Astrocyte of the cerebellum (primary cell): ENCODE measurements around the gene ID2.
A peak's percentile ranks its signal among the peaks of the same experiment; 100 is the strongest.

Source experiments
- DNase-seq: peaks from one replicate; pipeline ENCODE4 v3.0.0-alpha.2; 2011; ENCODE audit warnings: low read depth
- H3K4me3 ChIP-seq: 2 replicates; pipeline ENCODE4 v1.5.1; 2011; ENCODE audit warnings: mild to moderate bottlenecking, low read depth, low read length, moderate library complexity
- in situ Hi-C: cut with HindIII; loops from 2 replicates; pipeline ENCODE4 v1.10.0; 2017; ENCODE audit warnings: low sequenced_read_pairs
- TF ChIP-seq, protein P1 (sequence below): IDR thresholded peaks from 2 replicates; pipeline ENCODE4 v1.5.1; 2012; ENCODE audit warnings: low read length, low read depth, moderate library complexity, mild to moderate bottlenecking; ENCODE audit errors: missing control alignments

Gene ID2

DNA sequence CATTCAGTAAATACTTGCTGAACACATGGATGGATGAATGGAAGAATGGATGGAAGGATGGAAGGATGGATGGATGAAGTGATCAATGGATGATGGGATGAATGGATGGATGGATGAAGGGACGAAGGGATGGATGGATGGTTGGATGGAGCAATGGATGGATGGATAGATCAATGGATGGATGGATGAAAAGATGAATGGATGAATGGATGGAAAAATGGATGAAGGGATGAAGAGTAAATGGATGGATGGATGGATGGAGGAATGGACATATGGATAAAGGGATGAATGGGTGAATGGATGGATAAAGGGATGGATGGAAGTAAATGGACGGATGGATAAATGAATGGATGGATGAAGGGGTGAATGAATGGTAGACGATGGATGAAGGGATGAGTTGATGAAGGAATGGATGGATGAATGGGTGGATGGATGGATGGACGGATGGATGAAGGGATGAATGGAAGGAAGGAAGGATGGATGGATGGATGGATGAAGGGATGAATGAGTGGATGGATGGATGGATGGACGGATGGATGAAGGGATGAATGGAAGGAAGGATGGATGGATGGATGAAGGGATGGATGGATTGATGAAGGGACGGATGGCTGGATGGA is 13.9 kb upstream of the ID2 start:
- DNase-seq: no peak
- no peak overlapping the region for H3K4me3 ChIP-seq
- TF ChIP-seq, protein P1, sequence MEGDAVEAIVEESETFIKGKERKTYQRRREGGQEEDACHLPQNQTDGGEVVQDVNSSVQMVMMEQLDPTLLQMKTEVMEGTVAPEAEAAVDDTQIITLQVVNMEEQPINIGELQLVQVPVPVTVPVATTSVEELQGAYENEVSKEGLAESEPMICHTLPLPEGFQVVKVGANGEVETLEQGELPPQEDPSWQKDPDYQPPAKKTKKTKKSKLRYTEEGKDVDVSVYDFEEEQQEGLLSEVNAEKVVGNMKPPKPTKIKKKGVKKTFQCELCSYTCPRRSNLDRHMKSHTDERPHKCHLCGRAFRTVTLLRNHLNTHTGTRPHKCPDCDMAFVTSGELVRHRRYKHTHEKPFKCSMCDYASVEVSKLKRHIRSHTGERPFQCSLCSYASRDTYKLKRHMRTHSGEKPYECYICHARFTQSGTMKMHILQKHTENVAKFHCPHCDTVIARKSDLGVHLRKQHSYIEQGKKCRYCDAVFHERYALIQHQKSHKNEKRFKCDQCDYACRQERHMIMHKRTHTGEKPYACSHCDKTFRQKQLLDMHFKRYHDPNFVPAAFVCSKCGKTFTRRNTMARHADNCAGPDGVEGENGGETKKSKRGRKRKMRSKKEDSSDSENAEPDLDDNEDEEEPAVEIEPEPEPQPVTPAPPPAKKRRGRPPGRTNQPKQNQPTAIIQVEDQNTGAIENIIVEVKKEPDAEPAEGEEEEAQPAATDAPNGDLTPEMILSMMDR: no peak
- in situ Hi-C loops: no loop called here

DNA sequence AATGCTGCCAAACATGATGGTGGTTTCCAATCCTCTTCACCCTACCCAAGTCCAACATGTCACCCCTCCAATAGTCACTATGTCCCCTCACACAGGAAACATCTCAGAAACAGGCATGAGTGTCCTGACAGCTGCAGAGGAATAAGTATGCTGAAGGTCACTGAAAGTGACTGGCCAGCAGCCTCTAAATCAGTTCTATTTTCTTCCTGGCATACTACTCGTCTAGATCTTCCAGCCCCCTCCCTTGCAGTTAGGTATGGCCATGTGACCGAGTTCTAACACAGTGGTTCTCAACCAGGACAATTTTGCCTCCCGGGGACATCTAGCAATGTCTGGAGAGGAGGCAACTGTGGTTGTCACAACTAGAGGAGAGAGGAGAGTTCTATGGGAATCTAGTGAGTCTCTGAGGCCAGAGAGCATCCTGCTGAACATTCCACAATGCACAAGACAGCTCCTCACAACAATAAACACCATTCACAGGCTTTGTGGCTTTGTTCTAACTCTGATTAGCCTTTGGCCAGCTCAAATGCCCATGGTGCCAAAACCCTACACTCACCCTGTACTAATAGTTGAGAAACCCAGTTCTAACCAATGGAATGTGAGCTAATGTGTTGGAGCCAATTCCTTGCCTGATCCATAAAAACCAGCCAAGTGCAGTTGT is 12.6 kb upstream of the ID2 start:
- TF ChIP-seq, protein P1: no peak
- DNase-seq: peak; percentile 81
- in situ Hi-C loops: no loop called here
- H3K4me3 ChIP-seq: no peak overlapping the region

DNA sequence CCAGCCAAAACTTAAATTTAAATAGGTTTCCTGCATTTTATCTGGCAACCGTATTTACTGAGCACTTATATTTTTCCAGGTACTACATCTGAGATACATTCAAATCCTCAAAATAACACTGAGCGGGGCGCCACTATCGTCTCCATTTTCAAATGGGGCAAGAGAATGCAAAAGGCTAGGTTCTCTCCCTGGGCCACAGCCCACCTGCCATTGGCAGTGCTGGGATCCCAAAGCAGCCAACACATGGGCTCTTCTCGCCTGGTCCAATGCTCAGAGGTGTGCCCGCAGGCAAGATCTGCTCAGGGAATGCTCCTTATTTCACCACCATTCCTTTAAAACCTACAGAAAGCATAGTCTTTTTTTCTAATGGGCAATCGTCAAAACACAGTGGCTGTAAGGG is 11.3 kb upstream of the ID2 start:
- TF ChIP-seq, protein P1: no peak
- in situ Hi-C loops: no loop called here

DNA sequence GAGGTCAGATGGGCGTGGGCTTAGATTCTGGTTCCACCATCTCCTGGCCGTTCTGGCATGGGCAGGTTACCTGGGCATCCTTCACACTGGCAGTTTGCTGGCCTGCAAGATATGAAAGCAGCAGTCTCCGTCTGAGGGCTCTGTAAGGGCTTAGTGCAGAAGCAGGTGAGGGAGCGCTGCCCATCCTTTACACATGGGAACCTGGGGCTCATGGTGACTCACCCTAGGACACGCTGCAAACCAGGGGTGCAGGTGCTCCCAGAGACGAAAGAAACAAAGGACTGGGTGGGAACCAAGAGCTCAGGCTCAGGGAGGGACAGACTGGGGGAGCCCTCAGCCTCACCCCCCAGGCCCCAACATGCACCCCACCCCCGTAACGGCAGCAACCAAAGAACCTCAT is 10.7 kb upstream of the ID2 start:
- in situ Hi-C loops: no loop called here
- no peak overlapping the region for H3K4me3 ChIP-seq
- no peak for DNase-seq
- TF ChIP-seq, protein P1: no peak

More for the DNA sequence above, 11.3 kb upstream of the ID2 start:
- no peak overlapping the region for H3K4me3 ChIP-seq
- no peak for DNase-seq

DNA sequence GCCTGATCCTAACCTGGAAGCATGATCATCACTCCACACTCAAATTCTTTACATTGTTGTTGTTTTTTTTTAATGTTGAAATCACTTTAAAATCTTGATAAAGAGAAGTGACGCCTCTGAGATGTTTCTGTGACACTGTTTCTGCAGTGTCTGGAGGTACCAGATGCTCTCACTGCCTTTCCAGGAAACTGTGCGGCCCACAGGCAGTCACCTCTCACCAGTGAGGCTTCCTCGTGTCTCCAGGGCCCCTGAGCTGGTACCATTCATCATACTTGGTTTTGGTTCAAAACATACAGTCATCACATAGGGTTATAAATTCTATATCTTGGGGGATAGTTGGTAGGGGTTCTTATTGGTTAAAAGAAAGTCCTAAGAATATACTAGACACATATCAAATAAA is 10.1 kb upstream of the ID2 start:
- no peak overlapping the region for H3K4me3 ChIP-seq
- TF ChIP-seq, protein P1: no peak
- in situ Hi-C loops: no loop called here
- DNase-seq: no peak

DNA sequence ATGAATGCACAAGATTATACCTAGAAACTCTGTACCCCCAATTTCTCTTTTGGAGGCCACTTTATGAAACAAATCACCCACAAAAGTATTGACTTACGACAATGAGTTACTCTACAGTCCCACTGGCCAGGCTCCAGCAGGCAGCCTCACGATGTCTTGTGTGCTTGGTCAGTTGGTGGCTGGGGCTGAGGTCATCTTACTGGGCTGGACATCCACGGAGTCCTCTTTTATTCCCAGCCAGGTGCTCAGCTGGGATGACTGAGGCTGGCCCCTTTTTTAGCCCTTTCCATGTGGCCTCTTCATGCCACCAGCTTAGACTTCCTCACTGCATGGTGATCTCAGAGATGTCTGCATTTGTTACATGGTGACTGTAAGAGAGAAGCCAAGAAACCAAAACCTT is 8.9 kb upstream of the ID2 start:
- in situ Hi-C loops: no loop called here
- TF ChIP-seq, protein P1: no peak
- DNase-seq: no peak
- no peak overlapping the region for H3K4me3 ChIP-seq
